HG03135 (cell line): ENCODE measurements around the gene USH1G.

Experiments used
- ATAC-seq: cut with Tn5 transposase; IDR thresholded peaks from one replicate; pipeline ENCODE4 v1.9.1; 2021; ENCODE audit warnings: mild to moderate bottlenecking, moderate library complexity; ENCODE audit not compliant: unreplicated experiment

USH1G gene

GRCh38 chr17:74954665-74955421 is 31.8 kb upstream of the USH1G start:
- no peak for ATAC-seq

DNA sequence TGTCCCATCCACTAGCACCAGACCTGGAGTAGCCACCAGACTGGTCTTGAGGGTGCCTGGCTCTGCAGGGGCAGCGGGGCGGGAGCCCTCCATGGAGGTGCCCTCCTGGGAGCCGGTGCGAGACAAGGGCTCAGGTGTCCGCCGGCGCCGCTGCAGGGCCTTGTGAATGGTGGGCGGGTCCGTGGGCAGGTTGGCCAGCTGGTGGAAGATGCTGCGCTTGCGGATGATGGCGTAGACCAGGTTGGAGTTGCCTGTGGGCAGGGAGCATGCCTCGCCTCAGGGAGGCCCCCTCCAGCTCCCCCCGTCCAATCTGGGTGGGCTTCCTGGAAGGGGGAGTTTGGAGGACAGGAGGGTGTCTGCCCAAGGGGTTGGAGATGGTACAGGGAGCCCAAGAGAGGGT is 31.1 kb upstream of the USH1G start:
- ATAC-seq = no peak

DNA sequence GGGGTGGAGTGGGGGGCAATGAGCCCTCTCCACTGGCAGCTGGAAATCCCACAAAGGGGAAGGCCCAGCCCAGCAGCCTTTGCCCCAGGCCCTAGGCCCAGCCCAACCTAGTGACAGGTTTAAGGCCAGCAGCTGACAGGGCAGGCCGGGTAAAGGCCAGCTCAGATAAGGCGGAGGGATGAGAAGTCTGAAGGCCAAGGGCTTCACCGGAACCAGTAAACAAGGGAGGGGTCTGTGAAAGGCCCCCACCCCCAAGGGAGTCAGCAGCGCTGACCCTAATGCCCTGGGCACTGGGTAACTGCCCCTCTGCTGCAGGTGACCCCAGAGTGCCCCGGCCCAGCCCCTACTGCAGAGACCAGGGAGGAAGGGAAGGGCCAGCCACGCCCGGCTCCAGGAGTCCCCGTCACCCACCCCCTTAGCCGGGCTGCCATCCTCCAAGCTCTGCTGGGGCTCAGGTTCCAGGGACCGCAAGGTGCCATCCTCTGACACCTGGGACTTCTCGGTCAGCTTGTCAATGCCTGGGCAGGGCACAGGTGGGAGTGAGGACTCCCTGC is 30.2 kb upstream of the USH1G start:
- no peak for ATAC-seq

DNA sequence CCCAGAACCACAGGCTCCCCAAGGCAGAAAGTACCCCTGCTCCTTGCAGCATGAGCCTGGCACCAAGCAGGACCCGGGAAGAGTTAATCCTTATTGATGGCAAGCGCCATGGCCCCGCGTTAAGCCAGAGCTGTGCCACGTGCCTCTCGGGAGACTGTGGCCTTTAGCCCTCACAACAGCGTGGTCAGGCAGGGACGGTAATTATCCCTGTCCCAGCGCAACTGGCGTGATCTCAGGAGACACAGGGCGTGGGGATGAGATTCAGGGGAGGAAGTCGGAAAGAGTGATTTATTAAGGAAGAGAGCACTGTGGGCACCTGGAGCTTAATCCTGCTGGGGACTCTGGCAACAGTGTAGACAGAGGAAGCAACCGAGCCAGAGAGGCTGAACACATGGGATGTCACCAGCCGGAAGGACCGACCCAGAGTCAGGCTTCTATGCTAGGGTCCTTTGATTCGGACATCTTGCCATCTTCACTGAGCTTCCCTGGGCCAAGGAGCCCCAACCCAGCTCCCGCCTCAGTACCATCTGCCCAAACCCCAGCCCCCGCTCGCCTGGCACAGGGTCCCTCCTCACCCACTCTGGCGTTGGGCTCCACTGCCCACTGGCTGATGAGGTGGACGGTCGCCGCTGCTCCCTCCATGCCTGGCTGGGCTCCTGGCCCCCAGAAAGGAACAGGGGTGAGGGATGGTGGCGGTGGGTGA is 29.5 kb upstream of the USH1G start:
- no peak for ATAC-seq

DNA sequence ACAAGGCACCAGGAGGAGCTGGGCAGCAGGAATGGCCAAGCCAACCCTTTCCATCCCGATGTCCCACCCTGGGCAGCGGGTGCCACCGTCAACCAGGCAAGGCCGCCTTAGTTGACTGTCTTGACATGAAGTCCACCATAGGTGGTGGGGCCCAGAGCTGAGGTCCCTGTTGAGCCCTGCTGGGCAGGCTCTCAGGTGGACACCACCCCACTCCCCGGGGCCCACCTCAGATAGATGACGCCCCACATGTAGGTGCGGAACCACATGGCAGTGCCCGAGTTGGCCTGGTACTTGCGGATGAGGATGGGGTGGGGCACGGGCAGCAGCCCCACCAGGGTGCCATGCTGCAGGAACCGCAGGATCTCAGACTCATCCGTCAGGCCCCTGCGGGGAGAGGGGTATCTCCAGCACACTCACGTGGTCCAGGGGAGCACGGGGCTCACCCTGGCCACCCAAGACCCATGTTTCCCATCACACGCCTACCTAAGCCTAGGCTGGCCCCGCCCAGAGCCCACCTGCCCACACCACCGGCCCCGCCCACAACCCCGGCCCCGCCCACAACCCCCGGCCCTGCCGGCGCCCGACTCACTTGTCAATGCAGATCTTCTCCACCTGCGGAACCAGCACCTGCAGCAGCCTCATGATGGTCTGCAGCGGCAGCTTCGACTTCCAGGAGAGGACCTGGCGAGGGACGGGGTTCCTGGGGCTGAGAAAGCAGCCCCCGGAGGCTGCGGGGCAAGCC is 28.8 kb upstream of the USH1G start:
- no peak for ATAC-seq

DNA sequence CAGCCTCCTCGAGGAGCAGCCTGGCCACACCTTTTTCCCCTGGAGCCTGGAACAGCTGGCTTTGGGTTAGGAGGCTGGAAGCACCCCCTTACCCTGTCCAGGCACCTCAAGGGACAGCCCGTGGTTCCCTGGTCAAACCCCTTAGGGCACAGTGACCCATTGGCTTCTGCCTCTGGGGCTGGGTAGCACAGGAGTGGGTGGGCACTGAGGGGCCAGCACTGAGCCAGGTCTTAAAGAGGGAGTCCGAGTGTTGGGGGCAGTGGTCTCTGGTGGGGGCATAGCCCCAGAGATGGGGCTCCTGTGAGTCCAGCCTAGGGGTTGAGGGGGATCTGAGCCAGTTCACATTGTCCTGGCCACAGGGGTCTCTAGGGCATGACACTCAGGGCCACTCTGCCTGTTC is 28.0 kb upstream of the USH1G start:
- no peak for ATAC-seq

GRCh38 chr17:74950207-74950606 is 27.2 kb upstream of the USH1G start:
- ATAC-seq = no peak

- ATAC-seq = no peak
These were observed 26.5 kb upstream of the USH1G start for GRCh38 chr17:74949455-74950115.

DNA sequence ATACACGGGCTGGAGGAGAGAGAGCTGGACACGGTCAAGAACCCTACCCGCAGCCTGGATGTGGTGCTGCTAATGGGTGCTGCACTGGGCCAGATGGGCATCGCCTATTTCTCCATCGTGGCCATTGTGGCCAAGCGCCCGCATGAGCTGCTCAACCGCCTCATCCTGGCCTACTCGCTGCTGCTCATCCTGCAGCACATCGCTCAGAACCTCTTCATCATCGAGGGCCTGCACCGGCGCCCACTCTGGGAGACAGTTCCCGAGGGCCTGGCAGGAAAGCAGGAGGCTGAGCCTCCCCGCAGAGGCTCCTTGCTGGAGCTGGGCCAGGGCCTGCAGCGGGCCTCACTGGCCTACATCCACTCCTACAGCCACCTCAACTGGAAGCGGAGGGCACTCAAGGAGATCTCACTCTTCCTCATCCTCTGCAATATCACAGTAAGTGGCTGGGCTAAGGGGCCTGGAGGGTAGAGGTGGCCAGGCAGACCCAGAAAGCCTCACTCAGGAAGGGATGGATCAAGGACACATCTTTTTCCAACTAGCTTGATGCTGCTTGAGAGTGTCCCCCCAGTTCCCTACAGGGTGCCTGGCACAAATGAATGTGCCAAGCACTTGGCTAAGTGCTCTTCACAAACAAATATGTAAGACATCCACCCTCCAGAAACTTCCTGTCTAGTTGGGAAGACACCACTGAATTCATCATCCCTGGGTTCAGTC is 24.1 kb upstream of the USH1G start:
- ATAC-seq = no peak

DNA sequence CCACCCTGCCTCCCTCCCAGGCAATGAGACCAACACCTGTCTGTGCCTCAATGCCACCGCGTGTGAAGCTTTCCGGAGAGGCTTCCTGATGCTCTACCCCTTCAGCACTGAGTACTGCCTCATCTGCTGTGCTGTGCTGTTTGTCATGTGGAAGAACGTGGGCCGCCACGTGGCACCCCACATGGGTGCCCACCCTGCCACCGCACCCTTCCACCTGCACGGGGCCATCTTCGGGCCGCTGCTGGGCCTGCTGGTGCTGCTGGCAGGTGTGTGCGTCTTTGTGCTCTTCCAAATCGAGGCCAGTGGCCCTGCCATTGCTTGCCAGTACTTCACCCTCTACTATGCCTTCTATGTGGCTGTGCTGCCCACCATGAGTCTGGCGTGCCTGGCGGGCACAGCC is 23.6 kb upstream of the USH1G start:
- no peak for ATAC-seq

GRCh38 chr17:74945543-74945942 is 22.5 kb upstream of the USH1G start:
- no peak for ATAC-seq

- no peak for ATAC-seq
These were observed 20.9 kb upstream of the USH1G start for GRCh38 chr17:74943808-74944522.

DNA sequence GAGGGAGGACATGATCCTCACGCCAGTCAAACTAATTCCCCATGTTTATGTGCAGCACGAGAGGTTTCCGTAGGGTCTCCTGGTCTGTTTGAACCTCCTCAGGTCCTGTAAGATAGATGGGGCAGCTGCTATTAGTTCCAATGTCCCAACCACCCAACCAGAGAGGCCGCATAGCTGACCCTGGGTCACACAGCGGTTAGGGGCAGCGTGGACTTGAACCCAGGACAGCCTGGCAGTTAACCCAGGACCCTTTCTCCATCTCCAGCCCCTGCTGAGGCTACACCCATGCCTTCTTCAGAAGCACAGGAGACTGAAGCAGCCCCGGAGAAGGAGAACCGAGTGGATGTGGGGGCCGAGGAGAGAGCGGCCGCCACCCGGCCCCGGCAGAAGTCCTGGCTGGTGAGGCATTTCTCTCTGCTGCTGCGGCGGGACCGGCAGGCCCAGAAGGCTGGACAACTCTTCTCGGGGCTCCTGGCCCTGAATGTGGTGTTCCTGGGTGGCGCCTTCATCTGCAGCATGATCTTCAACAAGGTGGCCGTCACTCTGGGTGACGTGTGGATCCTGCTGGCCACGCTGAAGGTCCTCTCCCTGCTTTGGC is 18.2 kb upstream of the USH1G start:
- no peak for ATAC-seq

DNA sequence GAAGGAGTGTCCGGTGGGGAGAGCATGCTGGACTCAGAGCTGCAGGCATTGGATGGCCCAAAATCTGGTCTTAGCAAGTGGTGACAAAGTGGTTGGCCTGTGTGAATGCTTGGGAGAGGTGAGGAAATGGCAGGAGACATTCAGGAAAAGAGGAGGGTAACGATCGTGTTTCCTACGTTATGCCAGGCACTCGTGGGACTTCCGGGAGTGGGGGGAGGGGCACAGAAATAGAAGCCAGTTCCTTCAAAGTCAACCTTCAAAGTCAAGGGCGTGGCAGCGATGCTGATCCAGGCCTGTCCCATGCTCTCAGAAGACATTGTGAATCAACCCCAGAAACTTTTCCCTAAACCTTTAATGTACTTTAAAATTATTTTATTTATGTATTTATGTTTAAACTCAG is 16.5 kb upstream of the USH1G start:
- ATAC-seq = no peak

DNA sequence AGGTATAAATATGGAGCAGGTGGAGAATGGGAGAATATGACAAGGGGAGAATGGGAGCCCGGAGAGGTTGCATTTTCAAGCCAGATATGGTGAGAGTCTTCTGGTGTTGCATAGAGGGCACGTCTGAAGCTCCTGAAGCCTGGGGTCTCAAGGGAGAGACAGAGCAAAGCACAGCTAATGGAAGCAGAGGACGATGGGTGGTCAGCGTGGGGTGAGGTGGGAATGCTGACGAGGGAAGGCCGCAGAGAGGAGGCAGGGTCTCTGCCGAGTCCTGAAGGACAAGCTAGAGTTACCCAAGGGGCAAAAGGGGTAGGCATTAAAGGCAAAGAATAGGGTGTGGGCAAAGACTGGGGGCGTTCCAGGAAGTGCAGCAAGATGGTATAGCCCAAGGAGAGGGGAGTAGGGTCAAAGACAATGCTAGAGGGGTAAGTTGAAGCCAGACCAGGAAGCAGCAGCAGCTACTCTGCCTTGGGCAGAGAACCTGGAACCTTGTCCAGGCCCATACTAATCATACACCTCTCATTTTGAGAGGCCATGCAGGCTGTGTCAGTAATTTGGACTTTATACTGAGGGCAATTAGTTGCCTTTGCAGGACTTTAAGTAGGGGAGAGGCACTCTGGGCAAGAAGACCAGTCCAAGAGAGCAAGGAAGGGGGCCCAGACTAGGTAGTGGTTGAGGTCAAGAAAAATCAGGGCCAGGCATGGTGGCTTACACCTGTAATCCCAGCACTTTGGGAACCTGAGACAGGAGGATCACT is 15.3 kb upstream of the USH1G start:
- no peak for ATAC-seq

- no peak for ATAC-seq
These were observed 14.3 kb upstream of the USH1G start for GRCh38 chr17:74937064-74938051.

- no peak for ATAC-seq
These were observed 13.4 kb upstream of the USH1G start for GRCh38 chr17:74936470-74936799.
